ENCODE measurements around the gene USP17L27.
"Not testable (repeated sequence)": the region's sequence is repeated elsewhere in the genome, so short reads cannot be mapped to it uniquely, and the experiment has no call there.

The USP17L27 gene, protein sequence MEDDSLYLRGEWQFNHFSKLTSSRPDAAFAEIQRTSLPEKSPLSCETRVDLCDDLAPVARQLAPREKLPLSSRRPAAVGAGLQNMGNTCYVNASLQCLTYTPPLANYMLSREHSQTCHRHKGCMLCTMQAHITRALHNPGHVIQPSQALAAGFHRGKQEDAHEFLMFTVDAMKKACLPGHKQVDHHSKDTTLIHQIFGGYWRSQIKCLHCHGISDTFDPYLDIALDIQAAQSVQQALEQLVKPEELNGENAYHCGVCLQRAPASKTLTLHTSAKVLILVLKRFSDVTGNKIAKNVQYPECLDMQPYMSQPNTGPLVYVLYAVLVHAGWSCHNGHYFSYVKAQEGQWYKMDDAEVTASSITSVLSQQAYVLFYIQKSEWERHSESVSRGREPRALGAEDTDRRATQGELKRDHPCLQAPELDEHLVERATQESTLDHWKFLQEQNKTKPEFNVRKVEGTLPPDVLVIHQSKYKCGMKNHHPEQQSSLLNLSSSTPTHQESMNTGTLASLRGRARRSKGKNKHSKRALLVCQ

DNA sequence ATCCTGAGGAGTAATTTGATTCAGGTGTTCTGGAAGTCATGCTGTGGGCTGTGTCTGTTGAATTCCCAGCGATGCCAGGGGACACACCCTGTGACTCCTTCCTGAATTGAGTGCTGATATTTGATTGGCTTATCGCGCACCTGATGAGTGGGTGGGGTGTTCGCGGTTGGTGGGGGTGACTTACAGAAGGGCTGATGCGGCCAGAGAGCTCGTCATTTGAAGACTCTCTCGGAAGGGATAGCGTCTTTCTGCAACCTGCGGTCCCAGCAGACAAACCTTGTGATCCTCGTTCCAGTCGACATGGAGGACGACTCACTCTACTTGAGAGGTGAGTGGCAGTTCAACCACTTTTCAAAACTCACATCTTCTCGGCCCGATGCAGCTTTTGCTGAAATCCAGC, at the start of gene USP17L27:
Gene USP17L27, plus strand, starts transcription at position 301 of the 400 bp plus-strand sequence. Its CDS starts 0 bp downstream, at position 301.
- not testable (repeated sequence) for H3K9me3 ChIP-seq (ENCODE audit: control insufficient read depth, low read length); H3K4me2 ChIP-seq (ENCODE audit: low read length); H3K79me2 ChIP-seq; H2AFZ ChIP-seq; H3K4me3 ChIP-seq (ENCODE audit: low read depth, low read length); H3K9ac ChIP-seq; H3K36me3 ChIP-seq (ENCODE audit: control insufficient read depth, insufficient read depth, low read length); H3K27me3 ChIP-seq (ENCODE audit: control insufficient read depth, insufficient read depth, low read length); H3K4me1 ChIP-seq; H3K27ac ChIP-seq

DNA sequence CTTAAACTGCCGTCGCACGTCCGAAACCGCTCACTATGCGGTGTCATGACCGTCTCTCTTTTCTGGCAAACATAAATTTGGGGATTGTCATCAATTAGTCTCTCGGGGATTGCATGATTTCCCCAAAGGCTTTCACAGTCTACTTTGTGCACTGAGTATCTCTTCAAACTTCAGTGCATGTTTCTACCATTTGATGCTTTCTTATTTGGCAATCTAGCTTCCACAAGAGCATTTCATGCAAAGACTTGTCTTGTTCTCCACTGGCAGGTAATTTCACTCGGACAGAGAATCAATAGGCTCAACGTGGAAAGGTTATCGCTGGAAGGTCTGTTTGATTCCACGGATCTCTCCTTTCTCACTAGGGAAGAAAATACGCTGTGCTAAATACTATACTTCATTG, 19.8 kb upstream of the USP17L27 start:
- not testable (repeated sequence) for H2AFZ ChIP-seq; H3K27me3 ChIP-seq (ENCODE audit: control insufficient read depth, insufficient read depth, low read length); H3K4me1 ChIP-seq; H3K27ac ChIP-seq; H3K79me2 ChIP-seq; H3K9ac ChIP-seq; H3K9me3 ChIP-seq (ENCODE audit: control insufficient read depth, low read length); H3K4me2 ChIP-seq (ENCODE audit: low read length); H3K36me3 ChIP-seq (ENCODE audit: control insufficient read depth, insufficient read depth, low read length); H3K4me3 ChIP-seq (ENCODE audit: low read depth, low read length)

DNA sequence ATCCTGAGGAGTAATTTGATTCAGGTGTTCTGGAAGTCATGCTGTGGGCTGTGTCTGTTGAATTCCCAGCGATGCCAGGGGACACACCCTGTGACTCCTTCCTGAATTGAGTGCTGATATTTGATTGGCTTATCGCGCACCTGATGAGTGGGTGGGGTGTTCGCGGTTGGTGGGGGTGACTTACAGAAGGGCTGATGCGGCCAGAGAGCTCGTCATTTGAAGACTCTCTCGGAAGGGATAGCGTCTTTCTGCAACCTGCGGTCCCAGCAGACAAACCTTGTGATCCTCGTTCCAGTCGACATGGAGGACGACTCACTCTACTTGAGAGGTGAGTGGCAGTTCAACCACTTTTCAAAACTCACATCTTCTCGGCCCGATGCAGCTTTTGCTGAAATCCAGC, 19.1 kb upstream of the USP17L27 start, which contains the start of gene USP17L24:
Gene USP17L24, plus strand, starts transcription at position 301 of the 400 bp plus-strand sequence. Its CDS starts 0 bp downstream, at position 301.
- not testable (repeated sequence) for H3K4me1 ChIP-seq; H3K9me3 ChIP-seq (ENCODE audit: control insufficient read depth, low read length); H3K4me2 ChIP-seq (ENCODE audit: low read length); H3K9ac ChIP-seq; H3K27ac ChIP-seq; H3K27me3 ChIP-seq (ENCODE audit: control insufficient read depth, insufficient read depth, low read length); H3K36me3 ChIP-seq (ENCODE audit: control insufficient read depth, insufficient read depth, low read length); H2AFZ ChIP-seq; H3K4me3 ChIP-seq (ENCODE audit: low read depth, low read length); H3K79me2 ChIP-seq

DNA sequence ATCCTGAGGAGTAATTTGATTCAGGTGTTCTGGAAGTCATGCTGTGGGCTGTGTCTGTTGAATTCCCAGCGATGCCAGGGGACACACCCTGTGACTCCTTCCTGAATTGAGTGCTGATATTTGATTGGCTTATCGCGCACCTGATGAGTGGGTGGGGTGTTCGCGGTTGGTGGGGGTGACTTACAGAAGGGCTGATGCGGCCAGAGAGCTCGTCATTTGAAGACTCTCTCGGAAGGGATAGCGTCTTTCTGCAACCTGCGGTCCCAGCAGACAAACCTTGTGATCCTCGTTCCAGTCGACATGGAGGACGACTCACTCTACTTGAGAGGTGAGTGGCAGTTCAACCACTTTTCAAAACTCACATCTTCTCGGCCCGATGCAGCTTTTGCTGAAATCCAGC, 14.3 kb upstream of the USP17L27 start, which contains the start of gene USP17L25:
Gene USP17L25, plus strand, starts transcription at position 301 of the 400 bp plus-strand sequence. Its CDS starts 0 bp downstream, at position 301.
- not testable (repeated sequence) for H3K36me3 ChIP-seq (ENCODE audit: control insufficient read depth, insufficient read depth, low read length); H3K9me3 ChIP-seq (ENCODE audit: control insufficient read depth, low read length); H3K79me2 ChIP-seq; H3K4me2 ChIP-seq (ENCODE audit: low read length); H3K27me3 ChIP-seq (ENCODE audit: control insufficient read depth, insufficient read depth, low read length); H2AFZ ChIP-seq; H3K9ac ChIP-seq; H3K4me3 ChIP-seq (ENCODE audit: low read depth, low read length); H3K4me1 ChIP-seq; H3K27ac ChIP-seq

DNA sequence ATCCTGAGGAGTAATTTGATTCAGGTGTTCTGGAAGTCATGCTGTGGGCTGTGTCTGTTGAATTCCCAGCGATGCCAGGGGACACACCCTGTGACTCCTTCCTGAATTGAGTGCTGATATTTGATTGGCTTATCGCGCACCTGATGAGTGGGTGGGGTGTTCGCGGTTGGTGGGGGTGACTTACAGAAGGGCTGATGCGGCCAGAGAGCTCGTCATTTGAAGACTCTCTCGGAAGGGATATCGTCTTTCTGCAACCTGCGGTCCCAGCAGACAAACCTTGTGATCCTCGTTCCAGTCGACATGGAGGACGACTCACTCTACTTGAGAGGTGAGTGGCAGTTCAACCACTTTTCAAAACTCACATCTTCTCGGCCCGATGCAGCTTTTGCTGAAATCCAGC, 9.6 kb upstream of the USP17L27 start, which contains the start of gene USP17L26:
Gene USP17L26, plus strand, starts transcription at position 301 of the 400 bp plus-strand sequence. Its CDS starts 0 bp downstream, at position 301.
- not testable (repeated sequence) for H3K27me3 ChIP-seq (ENCODE audit: control insufficient read depth, insufficient read depth, low read length); H3K36me3 ChIP-seq (ENCODE audit: control insufficient read depth, insufficient read depth, low read length); H3K4me1 ChIP-seq; H3K9me3 ChIP-seq (ENCODE audit: control insufficient read depth, low read length); H2AFZ ChIP-seq; H3K79me2 ChIP-seq; H3K4me2 ChIP-seq (ENCODE audit: low read length); H3K4me3 ChIP-seq (ENCODE audit: low read depth, low read length); H3K9ac ChIP-seq; H3K27ac ChIP-seq

DNA sequence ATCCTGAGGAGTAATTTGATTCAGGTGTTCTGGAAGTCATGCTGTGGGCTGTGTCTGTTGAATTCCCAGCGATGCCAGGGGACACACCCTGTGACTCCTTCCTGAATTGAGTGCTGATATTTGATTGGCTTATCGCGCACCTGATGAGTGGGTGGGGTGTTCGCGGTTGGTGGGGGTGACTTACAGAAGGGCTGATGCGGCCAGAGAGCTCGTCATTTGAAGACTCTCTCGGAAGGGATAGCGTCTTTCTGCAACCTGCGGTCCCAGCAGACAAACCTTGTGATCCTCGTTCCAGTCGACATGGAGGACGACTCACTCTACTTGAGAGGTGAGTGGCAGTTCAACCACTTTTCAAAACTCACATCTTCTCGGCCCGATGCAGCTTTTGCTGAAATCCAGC, 4.8 kb upstream of the USP17L27 start, which contains the start of gene USP17L5:
Gene USP17L5, plus strand, starts transcription at position 301 of the 400 bp plus-strand sequence. Its CDS starts 0 bp downstream, at position 301.
- H3K27me3 ChIP-seq (ENCODE audit: control insufficient read depth, insufficient read depth, low read length); H3K4me1 ChIP-seq; H3K79me2 ChIP-seq; H3K9me3 ChIP-seq (ENCODE audit: control insufficient read depth, low read length); H3K9ac ChIP-seq; H3K4me3 ChIP-seq (ENCODE audit: low read depth, low read length); H3K27ac ChIP-seq; H3K36me3 ChIP-seq (ENCODE audit: control insufficient read depth, insufficient read depth, low read length); H3K4me2 ChIP-seq (ENCODE audit: low read length); H2AFZ ChIP-seq: not testable (repeated sequence)

DNA sequence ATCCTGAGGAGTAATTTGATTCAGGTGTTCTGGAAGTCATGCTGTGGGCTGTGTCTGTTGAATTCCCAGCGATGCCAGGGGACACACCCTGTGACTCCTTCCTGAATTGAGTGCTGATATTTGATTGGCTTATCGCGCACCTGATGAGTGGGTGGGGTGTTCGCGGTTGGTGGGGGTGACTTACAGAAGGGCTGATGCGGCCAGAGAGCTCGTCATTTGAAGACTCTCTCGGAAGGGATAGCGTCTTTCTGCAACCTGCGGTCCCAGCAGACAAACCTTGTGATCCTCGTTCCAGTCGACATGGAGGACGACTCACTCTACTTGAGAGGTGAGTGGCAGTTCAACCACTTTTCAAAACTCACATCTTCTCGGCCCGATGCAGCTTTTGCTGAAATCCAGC, 4.6 kb downstream of the USP17L27 start, which contains the start of gene USP17L28:
Gene USP17L28, plus strand, starts transcription at position 301 of the 400 bp plus-strand sequence. Its CDS starts 0 bp downstream, at position 301.
- not testable (repeated sequence) for H3K36me3 ChIP-seq (ENCODE audit: control insufficient read depth, insufficient read depth, low read length); H3K27me3 ChIP-seq (ENCODE audit: control insufficient read depth, insufficient read depth, low read length); H3K27ac ChIP-seq; H3K4me1 ChIP-seq; H3K4me2 ChIP-seq (ENCODE audit: low read length); H3K4me3 ChIP-seq (ENCODE audit: low read depth, low read length); H3K9ac ChIP-seq; H2AFZ ChIP-seq; H3K9me3 ChIP-seq (ENCODE audit: control insufficient read depth, low read length); H3K79me2 ChIP-seq

DNA sequence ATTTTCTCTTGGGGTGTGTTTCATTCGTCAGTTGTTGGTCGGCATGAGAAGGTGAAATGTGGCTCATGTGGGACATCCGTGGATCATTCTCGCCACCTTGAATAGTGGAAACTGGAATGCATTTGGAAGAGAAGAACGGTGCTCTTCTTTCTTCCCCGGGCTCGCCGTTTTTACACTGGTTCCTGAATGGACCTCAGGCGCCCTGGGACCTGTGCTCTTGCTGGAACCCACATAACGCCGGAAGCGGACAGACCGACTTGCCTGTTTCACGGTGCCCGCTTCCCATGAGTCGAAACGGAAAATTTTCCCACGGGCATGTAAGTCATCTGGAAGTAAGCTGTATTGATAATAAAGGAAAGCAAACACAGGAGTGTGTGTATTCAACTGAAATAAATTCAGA, 6.9 kb downstream of the USP17L27 start:
- H3K27me3 ChIP-seq (ENCODE audit: control insufficient read depth, insufficient read depth, low read length); H2AFZ ChIP-seq: not testable (repeated sequence)

DNA sequence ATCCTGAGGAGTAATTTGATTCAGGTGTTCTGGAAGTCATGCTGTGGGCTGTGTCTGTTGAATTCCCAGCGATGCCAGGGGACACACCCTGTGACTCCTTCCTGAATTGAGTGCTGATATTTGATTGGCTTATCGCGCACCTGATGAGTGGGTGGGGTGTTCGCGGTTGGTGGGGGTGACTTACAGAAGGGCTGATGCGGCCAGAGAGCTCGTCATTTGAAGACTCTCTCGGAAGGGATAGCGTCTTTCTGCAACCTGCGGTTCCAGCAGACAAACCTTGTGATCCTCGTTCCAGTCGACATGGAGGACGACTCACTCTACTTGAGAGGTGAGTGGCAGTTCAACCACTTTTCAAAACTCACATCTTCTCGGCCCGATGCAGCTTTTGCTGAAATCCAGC, 9.4 kb downstream of the USP17L27 start, which contains the start of gene USP17L29:
Gene USP17L29, plus strand, starts transcription at position 301 of the 400 bp plus-strand sequence. Its CDS starts 0 bp downstream, at position 301.
- not testable (repeated sequence) for H2AFZ ChIP-seq; H3K9ac ChIP-seq; H3K4me3 ChIP-seq (ENCODE audit: low read depth, low read length); H3K79me2 ChIP-seq; H3K4me2 ChIP-seq (ENCODE audit: low read length); H3K36me3 ChIP-seq (ENCODE audit: control insufficient read depth, insufficient read depth, low read length); H3K9me3 ChIP-seq (ENCODE audit: control insufficient read depth, low read length); H3K27me3 ChIP-seq (ENCODE audit: control insufficient read depth, insufficient read depth, low read length); H3K27ac ChIP-seq; H3K4me1 ChIP-seq

More for the DNA sequence above, 6.9 kb downstream of the USP17L27 start:
- H3K36me3 ChIP-seq (ENCODE audit: control insufficient read depth, insufficient read depth, low read length); H3K9me3 ChIP-seq (ENCODE audit: control insufficient read depth, low read length); H3K79me2 ChIP-seq; H3K9ac ChIP-seq; H3K4me2 ChIP-seq (ENCODE audit: low read length); H3K27ac ChIP-seq; H3K4me1 ChIP-seq; H3K4me3 ChIP-seq (ENCODE audit: low read depth, low read length): not testable (repeated sequence)

DNA sequence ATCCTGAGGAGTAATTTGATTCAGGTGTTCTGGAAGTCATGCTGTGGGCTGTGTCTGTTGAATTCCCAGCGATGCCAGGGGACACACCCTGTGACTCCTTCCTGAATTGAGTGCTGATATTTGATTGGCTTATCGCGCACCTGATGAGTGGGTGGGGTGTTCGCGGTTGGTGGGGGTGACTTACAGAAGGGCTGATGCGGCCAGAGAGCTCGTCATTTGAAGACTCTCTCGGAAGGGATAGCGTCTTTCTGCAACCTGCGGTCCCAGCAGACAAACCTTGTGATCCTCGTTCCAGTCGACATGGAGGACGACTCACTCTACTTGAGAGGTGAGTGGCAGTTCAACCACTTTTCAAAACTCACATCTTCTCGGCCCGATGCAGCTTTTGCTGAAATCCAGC, 18.9 kb downstream of the USP17L27 start, which contains the start of gene USP17L30:
Gene USP17L30, plus strand, starts transcription at position 301 of the 400 bp plus-strand sequence. Its CDS starts 0 bp downstream, at position 301.
- H3K9me3 ChIP-seq (ENCODE audit: control insufficient read depth, low read length); H3K4me3 ChIP-seq (ENCODE audit: low read depth, low read length); H2AFZ ChIP-seq; H3K4me1 ChIP-seq; H3K79me2 ChIP-seq; H3K4me2 ChIP-seq (ENCODE audit: low read length); H3K27me3 ChIP-seq (ENCODE audit: control insufficient read depth, insufficient read depth, low read length); H3K27ac ChIP-seq; H3K9ac ChIP-seq; H3K36me3 ChIP-seq (ENCODE audit: control insufficient read depth, insufficient read depth, low read length): not testable (repeated sequence)
